ENCODE measurements around the gene MMP23B. TPM values are rescaled to one million over a fixed set of nuclear protein-coding genes. Genes with fewer than 3 reads are reported as not detected.

MMP23B gene
- total RNA-seq, 1 donor from 2014 or later = 68.7 TPM

GRCh38 chr1:1624443-1625403, 7.2 kb upstream of the MMP23B start:
- no peak for DNase-seq (ENCODE audit: low spot score)
- H3K27me3 Mint-ChIP-seq (ENCODE audit: low read depth) = no peaks in the 10 kb centered on the region
- no peak overlapping the region for H3K4me3 Mint-ChIP-seq (ENCODE audit: unreplicated experiment)
- no peak for TF ChIP-seq CTCF (IDR thresholded peaks at IDR 0.05)
- no peaks in the 10 kb centered on the region for H3K9me3 Mint-ChIP-seq (ENCODE audit: low read depth)
- H3K27ac Mint-ChIP-seq (ENCODE audit: unreplicated experiment) = no peak overlapping the region
- peaks cover 2% of the 10 kb centered on the region for H3K4me1 Mint-ChIP-seq (ENCODE audit: low read depth)
- H3K36me3 Mint-ChIP-seq (ENCODE audit: low read depth) = no peaks in the 10 kb centered on the region

- Mint-ChIP-seq H3K36me3 (ENCODE audit: low read depth) (no peaks in the 10 kb centered on the region), H3K9me3 (ENCODE audit: low read depth) (no peaks in the 10 kb centered on the region), H3K4me1 (ENCODE audit: low read depth) (peaks cover 2% of the 10 kb centered on the region), H3K27me3 (ENCODE audit: low read depth) (no peaks in the 10 kb centered on the region), H3K4me3 (ENCODE audit: unreplicated experiment) (no peak overlapping the region), H3K27ac (ENCODE audit: unreplicated experiment) (no peak overlapping the region)
- TF ChIP-seq CTCF (IDR thresholded peaks at IDR 0.05) = no peak
- DNase-seq (ENCODE audit: low spot score) = peak; percentile 92
Observed at GRCh38 chr1:1625404-1625775, 6.6 kb upstream of the MMP23B start.

- no peak overlapping the region for H3K27ac Mint-ChIP-seq (ENCODE audit: unreplicated experiment)
- TF ChIP-seq CTCF (IDR thresholded peaks at IDR 0.05) = no peak
- H3K36me3 Mint-ChIP-seq (ENCODE audit: low read depth) = no peaks in the 10 kb centered on the region
- no peak overlapping the region for H3K4me3 Mint-ChIP-seq (ENCODE audit: unreplicated experiment)
- peaks cover 2% of the 10 kb centered on the region for H3K4me1 Mint-ChIP-seq (ENCODE audit: low read depth)
- DNase-seq (ENCODE audit: low spot score) = no peak
- H3K9me3 Mint-ChIP-seq (ENCODE audit: low read depth) = no peaks in the 10 kb centered on the region
- no peaks in the 10 kb centered on the region for H3K27me3 Mint-ChIP-seq (ENCODE audit: low read depth)
Observed at GRCh38 chr1:1625824-1626206, 6.2 kb upstream of the MMP23B start.

- no peaks in the 10 kb centered on the region for H3K9me3 Mint-ChIP-seq (ENCODE audit: low read depth)
- peaks cover 2% of the 10 kb centered on the region for H3K4me1 Mint-ChIP-seq (ENCODE audit: low read depth)
- H3K27me3 Mint-ChIP-seq (ENCODE audit: low read depth) = no peaks in the 10 kb centered on the region
- H3K27ac Mint-ChIP-seq (ENCODE audit: unreplicated experiment) = no peak overlapping the region
- no peak for TF ChIP-seq CTCF (IDR thresholded peaks at IDR 0.05)
- H3K4me3 Mint-ChIP-seq (ENCODE audit: unreplicated experiment) = no peak overlapping the region
- peak; percentile 91 for DNase-seq (ENCODE audit: low spot score)
- no peaks in the 10 kb centered on the region for H3K36me3 Mint-ChIP-seq (ENCODE audit: low read depth)
Observed at GRCh38 chr1:1626207-1627141, 5.5 kb upstream of the MMP23B start.

- Mint-ChIP-seq H3K4me3 (ENCODE audit: unreplicated experiment) (no peak overlapping the region), H3K27me3 (ENCODE audit: low read depth) (no peaks in the 10 kb centered on the region), H3K9me3 (ENCODE audit: low read depth) (no peaks in the 10 kb centered on the region), H3K27ac (ENCODE audit: unreplicated experiment) (no peak overlapping the region), H3K4me1 (ENCODE audit: low read depth) (no peaks in the 10 kb centered on the region), H3K36me3 (ENCODE audit: low read depth) (no peaks in the 10 kb centered on the region)
- no peak for DNase-seq (ENCODE audit: low spot score)
- no peak for TF ChIP-seq CTCF (IDR thresholded peaks at IDR 0.05)
Observed at GRCh38 chr1:1627261-1627828, 4.6 kb upstream of the MMP23B start.
